H1 (cell line): ENCODE data around the gene ATP11A. TPM values are rescaled to one million over a fixed set of nuclear protein-coding genes. Genes with fewer than 3 reads are reported as not detected.

Source experiments
- CTCF ChIA-PET: fragments of 300-600 bp; sonication (Branson Sonifier 250); formaldehyde crosslinking; loops from one replicate; lab custom pipeline; 2021; ENCODE audit not compliant: partially characterized antibody; lab: Charles Lee
- POLR2A ChIA-PET: fragments of 300-600 bp; sonication (Branson Sonifier 250); formaldehyde crosslinking; loops from one replicate; lab custom pipeline; 2021; ENCODE audit warnings: inconsistent platforms; ENCODE audit not compliant: partially characterized antibody; lab: Charles Lee
- DNase-seq, 2 experiments: peaks; one replicate each; pipeline versions ENCODE4 v3.0.0 to v3.0.0-alpha.2; 2010 to 2022; ENCODE audit warnings: low spot score in 2 of 2, low read depth in 1 of 2, mixed read lengths in 1 of 2
- FAIRE-seq: peaks from 2 replicates; lab custom pipeline; 2011; peaks lifted over from hg19 to GRCh38; lab: Jason Lieb, UNC
- H2AFZ ChIP-seq: 2 replicates; pipeline ENCODE4 v1.8.1; 2012; ENCODE audit warnings: low read length, inconsistent platforms
- H2AK5ac ChIP-seq: 2 replicates; pipeline ENCODE4 v1.6.1; 2013; ENCODE audit warnings: low read depth, low read length
- H2BK120ac ChIP-seq: replicated peaks from 2 replicates; pipeline ENCODE3; 2013; ENCODE audit warnings: low read depth, low read length, inconsistent platforms
- H2BK12ac ChIP-seq: 2 replicates; pipeline ENCODE4 v1.6.1; 2013; ENCODE audit warnings: low read depth, low read length
- H2BK15ac ChIP-seq: 2 replicates; pipeline ENCODE4 v1.6.1; 2013; ENCODE audit warnings: low read length
- H2BK20ac ChIP-seq: 2 replicates; pipeline ENCODE4 v1.6.1; 2013; ENCODE audit warnings: low read length
- H2BK5ac ChIP-seq: 2 replicates; pipeline ENCODE4 v1.6.1; 2013; ENCODE audit warnings: low read depth, low read length
- H3K14ac ChIP-seq: 2 replicates; pipeline ENCODE4 v1.6.1; 2013; ENCODE audit warnings: inconsistent platforms; ENCODE audit not compliant: insufficient read length
- H3K18ac ChIP-seq: 2 replicates; pipeline ENCODE4 v1.6.1; 2013; ENCODE audit warnings: low read length; ENCODE audit errors: extremely low read depth
- H3K23ac ChIP-seq: 2 replicates; pipeline ENCODE4 v1.6.1; 2013; ENCODE audit warnings: inconsistent platforms; ENCODE audit not compliant: insufficient read length
- H3K23me2 ChIP-seq: 2 replicates; pipeline ENCODE4 v1.6.1; 2013; ENCODE audit warnings: low read depth, low read length
- H3K27ac ChIP-seq: 2 replicates; pipeline ENCODE4 v1.6.1; 2011; ENCODE audit warnings: low read depth, low read length, inconsistent platforms
- H3K27me3 ChIP-seq, 4 experiments: replicated peaks in 1 of 4; 1 replicate in 1 of 4; 2 replicates in 3 of 4; pipeline versions ENCODE4 v1.6.1 to v1.8.1; 2011 to 2013; ENCODE audit warnings: low read length in 3 of 4, mild to moderate bottlenecking in 3 of 4, inconsistent platforms in 2 of 4, mixed read lengths in 2 of 4, moderate library complexity in 1 of 4; ENCODE audit not compliant: control insufficient read depth in 3 of 4, insufficient read depth in 3 of 4; ENCODE audit errors: extremely low read depth in 1 of 4
- H3K36me3 ChIP-seq, 4 experiments: 2 replicates each; pipeline versions ENCODE4 v1.6.1 to v1.8.1; 2011 to 2013; ENCODE audit warnings: mild to moderate bottlenecking in 4 of 4, low read length in 3 of 4, moderate library complexity in 2 of 4, control low read depth in 1 of 4, inconsistent platforms in 1 of 4; ENCODE audit not compliant: insufficient read depth in 4 of 4, control insufficient read depth in 2 of 4
- H3K4ac ChIP-seq: replicated peaks from 2 replicates; pipeline ENCODE3; 2013; ENCODE audit warnings: low read length, low read depth, mixed read lengths, inconsistent platforms; ENCODE audit not compliant: insufficient read length
- H3K4me1 ChIP-seq, 4 experiments: replicated peaks in 1 of 4; 1 replicate in 1 of 4; 2 replicates in 3 of 4; pipeline versions ENCODE4 v1.6.1 to v1.8.1; 2011 to 2013; ENCODE audit warnings: low read length in 3 of 4, inconsistent platforms in 2 of 4, mixed read lengths in 1 of 4; ENCODE audit not compliant: insufficient read depth in 4 of 4, control insufficient read depth in 3 of 4
- H3K4me2 ChIP-seq, 2 experiments: 2 replicates each; pipeline versions ENCODE4 v1.6.1 to v1.8.1; 2011 to 2013; ENCODE audit warnings: low read depth in 2 of 2, low read length in 2 of 2, control low read depth in 1 of 2, inconsistent platforms in 1 of 2, mild to moderate bottlenecking in 1 of 2; ENCODE audit not compliant: insufficient read depth in 1 of 2
- H3K4me3 ChIP-seq, 4 experiments: fragments of 200-600, 300-600 bp in 1 of 4; sonication (generic), shearing (Covaris generic), sonication (Bioruptor Twin) in 1 of 4; 2 replicates each; pipeline versions ENCODE4 v1.5.1 to v1.8.1; 2011 to 2016; ENCODE audit warnings: low read length in 4 of 4, low read depth in 3 of 4, control low read depth in 2 of 4, inconsistent platforms in 2 of 4, mild to moderate bottlenecking in 2 of 4, mixed read lengths in 1 of 4, moderate library complexity in 1 of 4; ENCODE audit not compliant: insufficient read depth in 2 of 4; ENCODE audit errors: extremely low read depth in 1 of 4
- H3K56ac ChIP-seq: replicated peaks from 2 replicates; pipeline ENCODE3; 2013; ENCODE audit warnings: low read depth, mild to moderate bottlenecking, mixed read lengths, low read length, inconsistent platforms; ENCODE audit not compliant: insufficient read length
- H3K79me1 ChIP-seq: 2 replicates; pipeline ENCODE4 v1.6.1; 2013; ENCODE audit warnings: low read depth, low read length, control low read depth
- H3K79me2 ChIP-seq, 2 experiments: 2 replicates each; pipeline versions ENCODE4 v1.6.1 to v1.8.1; 2012 to 2013; ENCODE audit warnings: low read length in 2 of 2, mild to moderate bottlenecking in 2 of 2, inconsistent platforms in 1 of 2; ENCODE audit not compliant: insufficient read depth in 2 of 2, control insufficient read depth in 1 of 2
- H3K9ac ChIP-seq, 4 experiments: replicated peaks in 1 of 4; 1 replicate in 1 of 4; 2 replicates in 3 of 4; pipeline versions ENCODE4 v1.6.1 to v1.8.1; 2011 to 2013; ENCODE audit warnings: low read depth in 3 of 4, low read length in 3 of 4, control low read depth in 2 of 4, mild to moderate bottlenecking in 2 of 4, moderate library complexity in 2 of 4, inconsistent platforms in 1 of 4; ENCODE audit errors: extremely low read depth in 1 of 4
- H3K9me3 ChIP-seq, 2 experiments: 2 replicates each; pipeline versions ENCODE4 v1.6.1 to v1.8.1; 2012 to 2013; ENCODE audit warnings: mild to moderate bottlenecking in 2 of 2, moderate library complexity in 2 of 2, control low read depth in 1 of 2, inconsistent platforms in 1 of 2, low read depth in 1 of 2, low read length in 1 of 2, mixed read lengths in 1 of 2; ENCODE audit not compliant: insufficient read depth in 2 of 2
- H4K20me1 ChIP-seq, 2 experiments: replicated peaks in 1 of 2; 2 replicates each; pipeline versions ENCODE3 to v1.8.1; 2011 to 2013; ENCODE audit warnings: inconsistent platforms in 2 of 2, low read length in 2 of 2, mild to moderate bottlenecking in 1 of 2; ENCODE audit not compliant: insufficient read depth in 2 of 2, control insufficient read depth in 1 of 2
- H4K5ac ChIP-seq: 2 replicates; pipeline ENCODE4 v1.6.1; 2013; ENCODE audit warnings: low read length, low read depth, mixed read lengths, inconsistent platforms; ENCODE audit not compliant: insufficient read length
- H4K8ac ChIP-seq: 2 replicates; pipeline ENCODE4 v1.8.0; 2013; ENCODE audit warnings: mild to moderate bottlenecking, moderate library complexity, low read length, inconsistent platforms; ENCODE audit not compliant: insufficient read depth; ENCODE audit errors: extremely low read depth
- H4K91ac ChIP-seq: replicated peaks from 2 replicates; pipeline ENCODE3; 2013; ENCODE audit warnings: low read length, mixed read lengths, inconsistent platforms; ENCODE audit not compliant: insufficient read length
- BACH1 ChIP-seq: IDR thresholded peaks from 2 replicates; pipeline ENCODE4 v1.6.1; 2012; ENCODE audit warnings: low read length, improper control_type of control experiment
- BRCA1 ChIP-seq: IDR thresholded peaks from 2 replicates; pipeline ENCODE4 v1.6.1; 2012; ENCODE audit warnings: low read depth, low read length, improper control_type of control experiment
- CBX5 ChIP-seq: fragments of 300-800, 300-1000 bp; sonication (generic); IDR thresholded peaks from 2 replicates; pipeline ENCODE4 v1.7.1; 2016; ENCODE audit warnings: antibody characterized with exemption, low read length, low read depth
- EGR1 ChIP-seq: IDR thresholded peaks from 2 replicates; pipeline ENCODE4 v1.6.1; 2011; ENCODE audit warnings: low read depth, low read length, borderline replicate concordance
- JUND ChIP-seq: IDR thresholded peaks from 2 replicates; pipeline ENCODE4 v1.6.1; 2011; ENCODE audit warnings: mild to moderate bottlenecking, improper control_type of control experiment, low read length
- POU5F1 ChIP-seq: IDR thresholded peaks from 2 replicates; pipeline ENCODE4 v1.6.1; 2011; ENCODE audit warnings: low read depth, mild to moderate bottlenecking, low read length, moderate library complexity
- TAF7 ChIP-seq: optimal IDR thresholded peaks from 2 replicates; pipeline ENCODE3; 2011; ENCODE audit warnings: low read depth, mild to moderate bottlenecking, inconsistent platforms, low read length, moderate library complexity, borderline replicate concordance
- WGBS, 2 experiments: shearing (Covaris generic) in 1 of 2; methylation state at CpG; one replicate each; pipeline versions ENCODE4 v1.1.6 to v1.1.7; 2013 to 2015; ENCODE audit warnings: low lambda C conversion rate in 2 of 2, mixed read lengths in 2 of 2, inconsistent platforms in 1 of 2, low coverage in 1 of 2, missing lambda C conversion rate in 1 of 2; ENCODE audit not compliant: insufficient replicate concordance in 2 of 2, insufficient coverage in 1 of 2, insufficient read length in 1 of 2; ENCODE audit errors: extremely low coverage in 1 of 2, missing lambda C conversion rate in 1 of 2; 5-methylcytosine and 5-hydroxymethylcytosine counted together
- polyA plus RNA-seq, 7 experiments: library from polyadenylated mRNA; depleted of rRNA in 3 of 7; stranded (reverse) in 5 of 7; unstranded in 2 of 7; fragments of >200 nt in 5 of 7; fragments of 200-250 nt in 2 of 7; gene quantifications; 1 replicate in 5 of 7; 2 replicates in 1 of 7; 4 replicates in 1 of 7; pipeline versions ENCODE4 v1.2.1 to v1.2.3, GENCODE V29; 2011 to 2013; ENCODE audit warnings: missing spikeins in 2 of 7, mixed read lengths in 2 of 7
- total RNA-seq: library from RNA; stranded (reverse); fragmentation: NEBNext Ultra II Directional; extraction: Animal tissue kit (Norgen Biotek cat#: 25700); gene quantifications from 2 replicates; pipeline ENCODE4 v1.2.1, GENCODE V29; 2021
- TF ChIP-seq, protein P1 (sequence below): IDR thresholded peaks from 2 replicates; pipeline ENCODE4 v1.6.1; 2012; ENCODE audit warnings: inconsistent platforms

The ATP11A gene
- total and polyA plus RNA-seq, 2 of the 8 experiments (the other 6 are each of a cell fraction or from before 2014, with no cell fraction given) = 28.8 to 72.9 TPM

DNA sequence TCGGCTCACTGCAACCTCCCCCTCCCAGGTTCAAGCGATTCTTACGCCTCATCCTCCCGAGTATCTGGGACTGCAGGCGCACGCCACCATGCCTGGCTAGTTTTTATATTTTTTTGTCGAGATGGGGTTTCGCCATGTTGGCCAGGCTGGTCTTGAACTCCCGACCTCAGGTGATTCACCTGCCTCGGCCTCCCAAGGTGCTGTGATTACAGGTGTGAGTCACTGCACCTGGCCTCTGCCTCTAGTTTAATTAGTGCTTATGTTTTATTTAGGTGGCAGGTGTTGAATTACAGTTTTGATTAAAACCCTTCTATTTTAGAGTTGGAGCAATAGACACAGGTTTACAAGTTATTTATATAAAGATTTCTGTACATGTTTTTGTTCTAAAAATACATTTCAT is 42.8 kb downstream of the ATP11A start:
- WGBS, 2 experiments = 77% methylated on average over 10 of the region's 10 CpGs; no CpG with 5 or more reads in 1 of the 2 experiments
- H3K4me1 ChIP-seq = peaks cover 13 to 46% (median 21%) of the 10 kb centered on the region in 4 experiments
- H2BK15ac ChIP-seq = no peak overlapping the region
- ChIA-PET CTCF (interaction anchor here (0.9 kb wide), 1 partner anchor 40 kb away, joined by 3 read pairs; no protein-coding TSS in a partner anchor), POLR2A (interaction anchor here (0.9 to 1.7 kb wide), 4 partner anchors 9 to 40 kb away, joined by 3 to 11 read pairs (median 4); no protein-coding TSS in a partner anchor)
- H3K56ac ChIP-seq = no peak overlapping the region
- H2BK120ac ChIP-seq = no peak overlapping the region
- H3K9me3 ChIP-seq = no peaks in the 10 kb centered on the region
- H3K79me2 ChIP-seq = peaks cover 0 to 69% of the 10 kb centered on the region in 2 experiments; a peak in 2 of 4 replicates
- H3K9ac ChIP-seq = no peak overlapping the region
- H3K27ac ChIP-seq = no peak overlapping the region
- peaks cover 0 to 2% of the 10 kb centered on the region in 2 experiments for H4K20me1 ChIP-seq
- H3K4me2 ChIP-seq = peak overlapping the region; percentile 48 to 54
- no peak overlapping the region for H4K91ac ChIP-seq
- TF ChIP-seq POU5F1 (no peak), CBX5 (no peak), JUND (no peak), TAF7 (no peak), BRCA1 (no peak), EGR1 (no peak), BACH1 (no peak)
- TF ChIP-seq, protein P1, sequence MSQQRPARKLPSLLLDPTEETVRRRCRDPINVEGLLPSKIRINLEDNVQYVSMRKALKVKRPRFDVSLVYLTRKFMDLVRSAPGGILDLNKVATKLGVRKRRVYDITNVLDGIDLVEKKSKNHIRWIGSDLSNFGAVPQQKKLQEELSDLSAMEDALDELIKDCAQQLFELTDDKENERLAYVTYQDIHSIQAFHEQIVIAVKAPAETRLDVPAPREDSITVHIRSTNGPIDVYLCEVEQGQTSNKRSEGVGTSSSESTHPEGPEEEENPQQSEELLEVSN = no peak
- H2BK5ac ChIP-seq = peak overlapping the region; percentile 78; the same call in 1 of the 2 replicates
- H3K4ac ChIP-seq = no peak overlapping the region
- no peak overlapping the region for H2BK12ac ChIP-seq
- no peak overlapping the region for H4K5ac ChIP-seq
- H3K27me3 ChIP-seq = no peaks in the 10 kb centered on the region
- no peaks in the 10 kb centered on the region for H3K36me3 ChIP-seq
- no peaks in the 10 kb centered on the region for H3K23me2 ChIP-seq
- H3K18ac ChIP-seq = no peak overlapping the region; the same call in 1 of the 2 replicates
- no peak overlapping the region for H2AK5ac ChIP-seq
- no peak overlapping the region for H3K14ac ChIP-seq
- no peak for DNase-seq
- H2AFZ ChIP-seq = no peak overlapping the region
- no peak overlapping the region for H2BK20ac ChIP-seq
- H3K23ac ChIP-seq = no peak overlapping the region
- FAIRE-seq = no peak
- peaks cover 19% of the 10 kb centered on the region for H3K79me1 ChIP-seq
- no peak overlapping the region for H4K8ac ChIP-seq
- H3K4me3 ChIP-seq = 0 out of 8 replicates have a peak overlapping the region, but pooled peaks of 1 of the 4 experiments have one; percentile 26
